Body of pancreas (tissue), 4 donors: ENCODE results near the gene MATN1. TPM values are rescaled to one million over a fixed set of nuclear protein-coding genes. Genes with fewer than 3 reads are reported as not detected.

ENCODE experiments used
- ATAC-seq: fragments of 150-250 bp; one replicate; pipeline ENCODE4 v1.9.1; 2016
- DNase-seq, 4 donors: peaks; one replicate each; pipeline ENCODE4 v3.0.0-alpha.2; 2019
- H3K27ac ChIP-seq, 4 donors: fragments of 200-600 bp; sonication (generic); 1 replicate in 3 of 4; 2 replicates in 1 of 4; pipeline versions ENCODE4 v1.5.1 to v1.6.1; 2016 to 2019; ENCODE audit warnings: mild to moderate bottlenecking in 1 of 4, mixed read lengths in 1 of 4, moderate library complexity in 1 of 4
- H3K27me3 ChIP-seq, 2 donors: fragments of 200-600 bp; sonication (generic); one replicate each; pipeline ENCODE4 v1.6.0; 2016; ENCODE audit warnings: mild to moderate bottlenecking in 1 of 2
- H3K36me3 ChIP-seq, 2 donors: fragments of 200-600 bp; sonication (generic); replicated peaks in 1 of 2; 2 replicates each; pipeline ENCODE4 v1.5.1; 2016; ENCODE audit warnings: low read depth in 2 of 2; ENCODE audit not compliant: insufficient read depth in 1 of 2
- H3K4me1 ChIP-seq: fragments of 200-600 bp; sonication (generic); one replicate; pipeline ENCODE4 v1.6.0; 2016
- H3K4me3 ChIP-seq, 2 donors: fragments of 200-600 bp; sonication (generic); 1 replicate in 1 of 2; 2 replicates in 1 of 2; pipeline ENCODE4 v1.5.1; 2016 to 2019
- H3K9me3 ChIP-seq, 3 donors: fragments of 200-600 bp; sonication (generic); 1 replicate in 2 of 3; 2 replicates in 1 of 3; pipeline ENCODE4 v1.5.1; 2016
- CTCF ChIP-seq, 7 experiments: fragments of 450-650 bp in 4 of 7; fragments of 200-600 bp in 3 of 7; sonication (generic) in 3 of 7; IDR thresholded peaks; one replicate each; pipeline ENCODE4 v1.5.1; 2016 to 2019; ENCODE audit warnings: antibody characterized with exemption in 7 of 7
- POLR2A ChIP-seq, 3 donors: fragments of 450-650 bp; IDR thresholded peaks; one replicate each; pipeline ENCODE4 v1.6.1; 2016; ENCODE audit warnings: antibody characterized with exemption in 3 of 3, mild to moderate bottlenecking in 2 of 3
- WGBS, 2 donors: methylation state at CpG; one replicate each; pipeline ENCODE4 v1.1.5; 2017; 5-methylcytosine and 5-hydroxymethylcytosine counted together
- intact Hi-C: fragments of 100-400 bp; cut with DNase I; formaldehyde crosslinking; loops from one replicate; pipeline ENCODE4 v1.15.1; 2023
- total RNA-seq, 2 donors: library from RNA; depleted of rRNA; stranded (reverse); fragments of >200 nt; gene quantifications; one replicate each; pipeline ENCODE4 v1.1.0, GENCODE V29; 2016

The MATN1 gene
- total RNA-seq, 2 donors from 2014 or later: 0.33 TPM; not detected in 1

GRCh38 chr1:30742300-30742962 is 19.0 kb upstream of the MATN1 start:
- H3K36me3 ChIP-seq: no peaks in the 10 kb centered on the region
- WGBS, 2 donors: 70 to 73% methylated on average over 6 to 11 of the region's 11 CpGs
- no peak for ATAC-seq
- H3K27ac ChIP-seq: no peak overlapping the region
- no peak overlapping the region for H3K4me3 ChIP-seq
- TF ChIP-seq POLR2A (IDR thresholded peaks at IDR 0.05): no peak
- TF ChIP-seq CTCF (IDR thresholded peaks at IDR 0.05): no peak
- H3K27me3 ChIP-seq: no peaks in the 10 kb centered on the region
- intact Hi-C loops: no loop called here
- peaks cover 7% of the 10 kb centered on the region for H3K4me1 ChIP-seq
- DNase-seq: no peak
- H3K9me3 ChIP-seq: no peaks in the 10 kb centered on the region

GRCh38 chr1:30741239-30741894 is 18.0 kb upstream of the MATN1 start:
- no peak for DNase-seq
- no peaks in the 10 kb centered on the region for H3K9me3 ChIP-seq
- H3K27ac ChIP-seq: no peak overlapping the region
- no peak for TF ChIP-seq CTCF (IDR thresholded peaks at IDR 0.05)
- TF ChIP-seq POLR2A (IDR thresholded peaks at IDR 0.05): no peak
- H3K36me3 ChIP-seq: no peaks in the 10 kb centered on the region
- H3K4me1 ChIP-seq: peaks cover 3% of the 10 kb centered on the region
- intact Hi-C loops: no loop called here
- H3K4me3 ChIP-seq: no peak overlapping the region
- 50 to 63% methylated on average over 11 to 12 of the region's 12 CpGs for WGBS, 2 donors
- no peaks in the 10 kb centered on the region for H3K27me3 ChIP-seq
- no peak for ATAC-seq

- ATAC-seq: no peak
- WGBS, 2 donors: 67 to 70% methylated on average over 14 to 15 of the region's 15 CpGs
Observed at GRCh38 chr1:30740251-30741238, 17.2 kb upstream of the MATN1 start.

GRCh38 chr1:30739601-30740000 is 16.2 kb upstream of the MATN1 start:
- intact Hi-C loops: no loop called here
- no peak for DNase-seq
- H3K4me1 ChIP-seq: no peaks in the 10 kb centered on the region
- WGBS, 2 donors: 71 to 90% methylated on average over 6 to 8 of the region's 8 CpGs
- H3K4me3 ChIP-seq: no peak overlapping the region
- H3K9me3 ChIP-seq: no peaks in the 10 kb centered on the region
- no peak overlapping the region for H3K27ac ChIP-seq
- H3K36me3 ChIP-seq: no peaks in the 10 kb centered on the region
- no peak for ATAC-seq
- no peaks in the 10 kb centered on the region for H3K27me3 ChIP-seq
- no peak for TF ChIP-seq POLR2A (IDR thresholded peaks at IDR 0.05)
- no peak for TF ChIP-seq CTCF (IDR thresholded peaks at IDR 0.05)

More at GRCh38 chr1:30740251-30741238, 17.2 kb upstream of the MATN1 start:
- no peak for TF ChIP-seq POLR2A (IDR thresholded peaks at IDR 0.05)
- no peak for TF ChIP-seq CTCF (IDR thresholded peaks at IDR 0.05)
- Histone ChIP-seq H3K4me3 (no peak overlapping the region), H3K9me3 (no peaks in the 10 kb centered on the region), H3K4me1 (no peaks in the 10 kb centered on the region), H3K27me3 (no peaks in the 10 kb centered on the region), H3K36me3 (no peaks in the 10 kb centered on the region), H3K27ac (no peak overlapping the region)
- no peak for DNase-seq
- intact Hi-C loops: no loop called here
